ENCODE results near the gene RAI14. TPM values are rescaled to one million over a fixed set of nuclear protein-coding genes. Genes with fewer than 3 reads are reported as not detected.
"Not testable (repeated sequence)": the region's sequence is repeated elsewhere in the genome, so short reads cannot be mapped to it uniquely, and the experiment has no call there.

Gene RAI14
- total RNA-seq, 4 donors from 2014 or later: 1.1 to 3.6 (median 1.7) TPM

- Histone ChIP-seq H3K9me3 (no peaks in the 10 kb centered on the region), H3K4me1 (no peaks in the 10 kb centered on the region), H3K4me3 (no peak overlapping the region), H3K27ac (no peak overlapping the region), H3K36me3 (no peaks in the 10 kb centered on the region), H3K27me3 (no peaks in the 10 kb centered on the region)
- intact Hi-C loops (cut with DNase I; ENCODE audit: low total_unique reads) (no loop called here), in situ Hi-C loops (cut with MboI; ENCODE audit: low sequenced_read_pairs in 4 of 4) (no loop called here)
- TF ChIP-seq POLR2A (IDR thresholded peaks at IDR 0.05): no peak
- DNase-seq (no peak), ATAC-seq (no peak)
These were observed 111.1 kb downstream of the RAI14 start for GRCh38 chr5:34767180-34767579.

GRCh38 chr5:34770486-34770885, 114.4 kb downstream of the RAI14 start:
- ATAC-seq: no peak
- Histone ChIP-seq H3K4me3 (no peak overlapping the region), H3K9me3 (no peaks in the 10 kb centered on the region), H3K27me3 (no peaks in the 10 kb centered on the region), H3K4me1 (no peaks in the 10 kb centered on the region), H3K27ac (no peak overlapping the region), H3K36me3 (no peaks in the 10 kb centered on the region)
- in situ Hi-C loops (cut with MboI; ENCODE audit: low sequenced_read_pairs in 4 of 4): no loop called here
- no peak for TF ChIP-seq POLR2A (IDR thresholded peaks at IDR 0.05)
- TF ChIP-seq CTCF (IDR thresholded peaks at IDR 0.05 in 4 of 5, conservative IDR thresholded peaks at IDR 0.05 in 1 of 5): no peak
- intact Hi-C loops (cut with DNase I; ENCODE audit: low total_unique reads): no loop called here
- DNase-seq: no peak

GRCh38 chr5:34771076-34771475, 114.9 kb downstream of the RAI14 start:
- ATAC-seq: no peak
- no peaks in the 10 kb centered on the region for H3K36me3 ChIP-seq
- no peak overlapping the region for H3K27ac ChIP-seq
- intact Hi-C loops (cut with DNase I; ENCODE audit: low total_unique reads): no loop called here
- H3K4me3 ChIP-seq: no peak overlapping the region
- in situ Hi-C loops (cut with MboI; ENCODE audit: low sequenced_read_pairs in 4 of 4): no loop called here
- H3K4me1 ChIP-seq: no peaks in the 10 kb centered on the region
- no peaks in the 10 kb centered on the region for H3K27me3 ChIP-seq
- TF ChIP-seq CTCF (IDR thresholded peaks at IDR 0.05 in 4 of 5, conservative IDR thresholded peaks at IDR 0.05 in 1 of 5): no peak
- no peak for TF ChIP-seq POLR2A (IDR thresholded peaks at IDR 0.05)
- DNase-seq: no peak
- no peaks in the 10 kb centered on the region for H3K9me3 ChIP-seq

GRCh38 chr5:34772267-34773098, 116.4 kb downstream of the RAI14 start:
- H3K27me3 ChIP-seq: no peaks in the 10 kb centered on the region
- in situ Hi-C loops (cut with MboI; ENCODE audit: low sequenced_read_pairs in 4 of 4): no loop called here
- H3K4me1 ChIP-seq: no peaks in the 10 kb centered on the region
- no peak overlapping the region for H3K27ac ChIP-seq
- TF ChIP-seq CTCF (IDR thresholded peaks at IDR 0.05 in 4 of 5, conservative IDR thresholded peaks at IDR 0.05 in 1 of 5) (no peak), POLR2A (IDR thresholded peaks at IDR 0.05) (no peak)
- H3K4me3 ChIP-seq: no peak overlapping the region
- no peaks in the 10 kb centered on the region for H3K9me3 ChIP-seq
- DNase-seq: no peak
- ATAC-seq: no peak
- H3K36me3 ChIP-seq: no peaks in the 10 kb centered on the region
- intact Hi-C loops (cut with DNase I; ENCODE audit: low total_unique reads): no loop called here

GRCh38 chr5:34774139-34774538, 118.0 kb downstream of the RAI14 start:
- Histone ChIP-seq H3K4me1 (no peaks in the 10 kb centered on the region), H3K4me3 (no peak overlapping the region), H3K36me3 (no peaks in the 10 kb centered on the region), H3K27me3 (no peaks in the 10 kb centered on the region), H3K9me3 (no peaks in the 10 kb centered on the region), H3K27ac (no peak overlapping the region)
- ATAC-seq (no peak), DNase-seq (no peak)
- no peak for TF ChIP-seq POLR2A (IDR thresholded peaks at IDR 0.05)
- no peak for TF ChIP-seq CTCF (IDR thresholded peaks at IDR 0.05 in 4 of 5, conservative IDR thresholded peaks at IDR 0.05 in 1 of 5)
- intact Hi-C loops (cut with DNase I; ENCODE audit: low total_unique reads): no loop called here
- in situ Hi-C loops (cut with MboI; ENCODE audit: low sequenced_read_pairs in 4 of 4): no loop called here

- H3K27me3 ChIP-seq; in situ Hi-C loops (cut with MboI; ENCODE audit: low sequenced_read_pairs in 4 of 4); H3K4me3 ChIP-seq; H3K9me3 ChIP-seq; intact Hi-C loops (cut with DNase I; ENCODE audit: low total_unique reads); H3K4me1 ChIP-seq; DNase-seq; H3K27ac ChIP-seq; H3K36me3 ChIP-seq; ATAC-seq: not testable (repeated sequence)
These were observed 118.5 kb downstream of the RAI14 start for GRCh38 chr5:34774678-34775077.
